SK-N-SH treated with all-trans-retinoic acid at 6 μM for 48 hours (cell line): ENCODE data around the gene PFDN2.

Experiments
- ATAC-seq: fragments of 200-7000 bp; cut with Tn5 transposase; 3 replicates; pipeline ENCODE4 v1.9.1; 2020; ENCODE audit warnings: mild to moderate bottlenecking, moderate library complexity
- ARNTL ChIP-seq: fragments of 450-650 bp; formaldehyde crosslinking; IDR thresholded peaks from 2 replicates; pipeline ENCODE4 v1.5.0; 2020; ENCODE audit warnings: low read depth, mild to moderate bottlenecking, moderate library complexity, borderline replicate concordance
- BACH2 ChIP-seq: fragments of 250-450 bp; sonication (Bioruptor Pico); IDR thresholded peaks from 2 replicates; pipeline ENCODE4 v1.9.0; 2021; ENCODE audit warnings: mild to moderate bottlenecking, borderline replicate concordance
- CREB5 ChIP-seq: fragments of 250-450 bp; sonication (Bioruptor Pico); IDR thresholded peaks from 2 replicates; pipeline ENCODE4 v1.5.1; 2020; ENCODE audit warnings: low read depth, mild to moderate bottlenecking, moderate library complexity
- CSDC2 ChIP-seq: fragments of 250-450 bp; sonication (Bioruptor Pico); IDR thresholded peaks from 2 replicates; pipeline ENCODE4 v1.5.0; 2020; ENCODE audit warnings: mild to moderate bottlenecking, moderate library complexity
- CSRNP3 ChIP-seq: fragments of 250-450 bp; sonication (Bioruptor Pico); IDR thresholded peaks from 2 replicates; pipeline ENCODE4 v1.5.1; 2021; ENCODE audit warnings: mild to moderate bottlenecking, moderate library complexity
- ESRRG ChIP-seq: fragments of 250-450 bp; sonication (Bioruptor Pico); IDR thresholded peaks from 2 replicates; pipeline ENCODE4 v1.6.1; 2021; ENCODE audit warnings: mild to moderate bottlenecking
- GLIS3 ChIP-seq: fragments of 250-450 bp; sonication (Bioruptor Pico); IDR thresholded peaks from 2 replicates; pipeline ENCODE4 v1.5.0; 2020; ENCODE audit warnings: mild to moderate bottlenecking, moderate library complexity
- ISL1 ChIP-seq: fragments of 250-450 bp; sonication (Bioruptor Pico); IDR thresholded peaks from 2 replicates; pipeline ENCODE4 v2.1.2; 2022; ENCODE audit warnings: mild to moderate bottlenecking, moderate library complexity
- PATZ1 ChIP-seq: fragments of 250-450 bp; sonication (Bioruptor Pico); IDR thresholded peaks from 2 replicates; pipeline ENCODE4 v1.8.0; 2020; ENCODE audit warnings: mild to moderate bottlenecking, moderate library complexity, borderline replicate concordance
- POU6F1 ChIP-seq: fragments of 250-450 bp; sonication (Bioruptor Pico); IDR thresholded peaks from 2 replicates; pipeline ENCODE4 v1.8.0; 2021; ENCODE audit warnings: low read depth, mild to moderate bottlenecking, moderate library complexity, borderline replicate concordance
- PPARA ChIP-seq: fragments of 250-450 bp; sonication (Bioruptor Pico); IDR thresholded peaks from 2 replicates; pipeline ENCODE4 v1.5.0; 2020; ENCODE audit warnings: mild to moderate bottlenecking, borderline replicate concordance
- RARB ChIP-seq: fragments of 250-450 bp; sonication (Bioruptor Pico); IDR thresholded peaks from 2 replicates; pipeline ENCODE4 v1.8.0; 2021; ENCODE audit warnings: mild to moderate bottlenecking, moderate library complexity
- SNAI2 ChIP-seq: fragments of 250-450 bp; sonication (Bioruptor Pico); IDR thresholded peaks from 2 replicates; pipeline ENCODE4 v1.5.0; 2020; ENCODE audit warnings: mild to moderate bottlenecking, moderate library complexity
- TCF4 ChIP-seq: fragments of 250-450 bp; sonication (Bioruptor Pico); IDR thresholded peaks from 2 replicates; pipeline ENCODE4 v1.8.0; 2021; ENCODE audit warnings: mild to moderate bottlenecking, moderate library complexity, borderline replicate concordance
- TOX ChIP-seq: fragments of 250-450 bp; sonication (Bioruptor Pico); IDR thresholded peaks from 2 replicates; pipeline ENCODE4 v1.8.0; 2021; ENCODE audit warnings: mild to moderate bottlenecking, moderate library complexity, borderline replicate concordance
- TSHZ2 ChIP-seq: fragments of 250-450 bp; sonication (Bioruptor Pico); IDR thresholded peaks from 2 replicates; pipeline ENCODE4 v1.5.0; 2020; ENCODE audit warnings: mild to moderate bottlenecking, moderate library complexity
- ZC3H10 ChIP-seq: fragments of 250-450 bp; sonication (Bioruptor Pico); IDR thresholded peaks from 2 replicates; pipeline ENCODE4 v1.5.1; 2021; ENCODE audit warnings: mild to moderate bottlenecking, moderate library complexity
- ZFP3 ChIP-seq: fragments of 250-450 bp; sonication (Bioruptor Pico); IDR thresholded peaks from 2 replicates; pipeline ENCODE4 v1.5.0; 2020; ENCODE audit warnings: mild to moderate bottlenecking, moderate library complexity
- ZFP30 ChIP-seq: fragments of 450-650 bp; formaldehyde crosslinking; IDR thresholded peaks from 2 replicates; pipeline ENCODE4 v1.5.0; 2022; ENCODE audit warnings: mild to moderate bottlenecking, moderate library complexity
- ZNF565 ChIP-seq: fragments of 450-650 bp; formaldehyde crosslinking; conservative IDR thresholded peaks from 2 replicates; pipeline ENCODE4 v1.5.0; 2020; ENCODE audit warnings: low read depth, mild to moderate bottlenecking, moderate library complexity
- ZNF70 ChIP-seq: fragments of 450-650 bp; formaldehyde crosslinking; IDR thresholded peaks from 2 replicates; pipeline ENCODE4 v1.5.0; 2020; ENCODE audit warnings: mild to moderate bottlenecking, moderate library complexity
- ZNF8 ChIP-seq: fragments of 450-650 bp; formaldehyde crosslinking; IDR thresholded peaks from 2 replicates; pipeline ENCODE4 v1.5.0; 2020; ENCODE audit warnings: mild to moderate bottlenecking, moderate library complexity

PFDN2 gene

GRCh38 chr1:161162052-161162451 lies 44.2 kb upstream of the PFDN2 start:
- TF ChIP-seq ARNTL (CRISPR knock-in tag) (no peak), TCF4 (CRISPR knock-in tag) (no peak), ZNF70 (CRISPR knock-in tag) (no peak), TOX (no peak), CSRNP3 (CRISPR knock-in tag) (no peak), TSHZ2 (CRISPR knock-in tag) (no peak), ZC3H10 (CRISPR knock-in tag) (no peak), ISL1 (CRISPR knock-in tag) (no peak), POU6F1 (CRISPR knock-in tag) (no peak), BACH2 (no peak), ZNF8 (CRISPR knock-in tag) (no peak), CREB5 (CRISPR knock-in tag) (no peak), ZFP3 (no peak), GLIS3 (CRISPR knock-in tag) (no peak), SNAI2 (CRISPR knock-in tag) (no peak), PATZ1 (CRISPR knock-in tag) (no peak), CSDC2 (no peak), ZNF565 (CRISPR knock-in tag) (no peak), ESRRG (no peak), RARB (CRISPR knock-in tag) (no peak)
- TF ChIP-seq, all 23 proteins: peak for 0
- ATAC-seq, result no peak

- no peak for TF ChIP-seq ZNF70 (CRISPR knock-in tag)
- no peak for TF ChIP-seq RARB (CRISPR knock-in tag)
- TF ChIP-seq GLIS3 (CRISPR knock-in tag), result no peak
- TF ChIP-seq ZNF8 (CRISPR knock-in tag), result no peak
- no peak for TF ChIP-seq BACH2
- ATAC-seq, result no peak
These were observed 43.8 kb upstream of the PFDN2 start for GRCh38 chr1:161161652-161162051.

GRCh38 chr1:161160671-161161145 lies 42.9 kb upstream of the PFDN2 start:
- ATAC-seq, result no peak
- TF ChIP-seq ARNTL (CRISPR knock-in tag) (no peak), ISL1 (CRISPR knock-in tag) (no peak), ZFP3 (no peak), PPARA (CRISPR knock-in tag) (no peak), RARB (CRISPR knock-in tag) (no peak), TCF4 (CRISPR knock-in tag) (no peak), GLIS3 (CRISPR knock-in tag) (no peak), ZNF8 (CRISPR knock-in tag) (no peak), CSDC2 (no peak), ESRRG (no peak), ZNF565 (CRISPR knock-in tag) (no peak), CREB5 (CRISPR knock-in tag) (no peak), SNAI2 (CRISPR knock-in tag) (no peak), PATZ1 (CRISPR knock-in tag) (no peak), POU6F1 (CRISPR knock-in tag) (no peak), ZFP30 (CRISPR knock-in tag) (no peak)
